HG02973 (cell line): Measurements from ENCODE around the gene NR6A1.
"Not testable (repeated sequence)": the region's sequence is repeated elsewhere in the genome, so short reads cannot be mapped to it uniquely, and the experiment has no call there.

Experiments
- ATAC-seq: cut with Tn5 transposase; IDR thresholded peaks from one replicate; pipeline ENCODE4 v1.9.1; 2021; ENCODE audit warnings: moderate library complexity; ENCODE audit not compliant: unreplicated experiment

NR6A1 gene

GRCh38 chr9:124621371-124622328 is 149.5 kb downstream of the NR6A1 start:
- no peak for ATAC-seq

GRCh38 chr9:124618476-124618875 is 152.6 kb downstream of the NR6A1 start:
- no peak for ATAC-seq

- ATAC-seq, result no peak
These were observed 153.5 kb downstream of the NR6A1 start for GRCh38 chr9:124617477-124618141.

GRCh38 chr9:124616961-124617360 is 154.2 kb downstream of the NR6A1 start:
- no peak for ATAC-seq

GRCh38 chr9:124615840-124616239 is 155.3 kb downstream of the NR6A1 start:
- not testable (repeated sequence) for ATAC-seq

GRCh38 chr9:124615100-124615742 is 155.9 kb downstream of the NR6A1 start:
- ATAC-seq, result no peak

GRCh38 chr9:124613849-124614248 is 157.3 kb downstream of the NR6A1 start:
- ATAC-seq, result no peak

GRCh38 chr9:124611106-124611505 is 160.0 kb downstream of the NR6A1 start:
- no peak for ATAC-seq

GRCh38 chr9:124606027-124606426 is 165.1 kb downstream of the NR6A1 start:
- no peak for ATAC-seq

GRCh38 chr9:124605258-124605657 is 165.9 kb downstream of the NR6A1 start:
- no peak for ATAC-seq

- ATAC-seq, result no peak
These were observed 168.5 kb downstream of the NR6A1 start for GRCh38 chr9:124602632-124603031.

GRCh38 chr9:124602204-124602603 is 168.9 kb downstream of the NR6A1 start:
- ATAC-seq, result no peak

- ATAC-seq, result no peak
These were observed 170.7 kb downstream of the NR6A1 start for GRCh38 chr9:124600407-124600806.

GRCh38 chr9:124599121-124599795 is 171.9 kb downstream of the NR6A1 start:
- ATAC-seq, result no peak

- ATAC-seq, result no peak
These were observed 173.1 kb downstream of the NR6A1 start for GRCh38 chr9:124598048-124598447.

GRCh38 chr9:124596172-124596839 is 174.8 kb downstream of the NR6A1 start:
- ATAC-seq, result no peak

GRCh38 chr9:124595743-124596142 is 175.4 kb downstream of the NR6A1 start:
- ATAC-seq, result no peak

- ATAC-seq, result no peak
These were observed 176.4 kb downstream of the NR6A1 start for GRCh38 chr9:124594673-124595072.

- ATAC-seq, result no peak
These were observed 176.9 kb downstream of the NR6A1 start for GRCh38 chr9:124594225-124594624.

- no peak for ATAC-seq
These were observed 177.5 kb downstream of the NR6A1 start for GRCh38 chr9:124593651-124594058.
